GM23338 (cell line): ENCODE results near the gene NFX1. TPM values are rescaled to one million over a fixed set of nuclear protein-coding genes. Genes with fewer than 3 reads are reported as not detected.
"Not testable (repeated sequence)": the region's sequence is repeated elsewhere in the genome, so short reads cannot be mapped to it uniquely, and the experiment has no call there.

Experiments
- ATAC-seq: fragments of 200-7000 bp; cut with Tn5 transposase; 3 replicates; pipeline ENCODE4 v1.9.1; 2020
- DNase-seq: peaks from one replicate; pipeline ENCODE4 v3.0.0-alpha.2; 2015; ENCODE audit warnings: low spot score
- H2AFZ ChIP-seq: fragments of 200-600 bp; sonication (generic); 2 replicates; pipeline ENCODE4 v1.8.0; 2016; ENCODE audit warnings: antibody characterized with exemption, mild to moderate bottlenecking, moderate library complexity
- H3F3A ChIP-seq: fragments of 200-600 bp; sonication (generic); replicated peaks from 2 replicates; pipeline ENCODE4 v1.8.0; 2017; ENCODE audit warnings: antibody characterized with exemption, mixed run types, low read depth
- H3K27ac ChIP-seq: fragments of 200-600 bp; sonication (generic); 2 replicates; pipeline ENCODE4 v1.6.1; 2016; ENCODE audit warnings: low read depth
- H3K27me3 ChIP-seq: fragments of 200-600 bp; sonication (generic); 2 replicates; pipeline ENCODE4 v1.8.0; 2016; ENCODE audit warnings: mild to moderate bottlenecking, mixed run types, moderate library complexity; ENCODE audit not compliant: insufficient read depth
- H3K36me3 ChIP-seq: fragments of 200-600 bp; sonication (generic); 2 replicates; pipeline ENCODE4 v1.8.0; 2016; ENCODE audit warnings: mild to moderate bottlenecking; ENCODE audit not compliant: insufficient read depth
- H3K4me1 ChIP-seq: fragments of 200-600 bp; sonication (generic); 2 replicates; pipeline ENCODE4 v1.8.0; 2016; ENCODE audit warnings: mild to moderate bottlenecking, moderate library complexity; ENCODE audit not compliant: insufficient read depth
- H3K4me2 ChIP-seq: fragments of 200-600 bp; sonication (generic); 2 replicates; pipeline ENCODE4 v1.7.1; 2017; ENCODE audit warnings: mixed run types
- H3K4me3 ChIP-seq: fragments of 200-600 bp; sonication (generic); 2 replicates; pipeline ENCODE4 v1.6.1; 2016; ENCODE audit warnings: mixed run types
- H3K79me2 ChIP-seq: fragments of 200-600 bp; sonication (generic); replicated peaks from 2 replicates; pipeline ENCODE4 v1.8.0; 2017; ENCODE audit warnings: mild to moderate bottlenecking; ENCODE audit not compliant: insufficient read depth
- H3K9me2 ChIP-seq: fragments of 200-600 bp; sonication (generic); 2 replicates; pipeline ENCODE4 v1.8.0; 2017; ENCODE audit not compliant: insufficient read depth
- H4K20me1 ChIP-seq: fragments of 200-600 bp; sonication (generic); replicated peaks from 2 replicates; pipeline ENCODE4 v1.8.0; 2017; ENCODE audit warnings: mild to moderate bottlenecking; ENCODE audit not compliant: insufficient read depth
- H3K27ac Mint-ChIP-seq: 2 replicates; pipeline ENCODE4 v1.8.0; 2020; ENCODE audit warnings: inconsistent platforms, mild to moderate bottlenecking, moderate library complexity, mixed read lengths
- H3K27me3 Mint-ChIP-seq: 3 replicates; pipeline ENCODE4 v1.8.0; 2022; ENCODE audit warnings: low read depth, mild to moderate bottlenecking, moderate library complexity, mixed read lengths, inconsistent platforms; ENCODE audit not compliant: insufficient read depth, poor library complexity
- H3K36me3 Mint-ChIP-seq: 3 replicates; pipeline ENCODE4 v1.8.0; 2021; ENCODE audit warnings: low read depth, mild to moderate bottlenecking, inconsistent platforms, moderate library complexity, mixed read lengths
- H3K4me1 Mint-ChIP-seq: 3 replicates; pipeline ENCODE4 v1.8.0; 2020; ENCODE audit warnings: mild to moderate bottlenecking, inconsistent platforms, mixed read lengths
- H3K4me3 Mint-ChIP-seq: 3 replicates; pipeline ENCODE4 v1.8.0; 2021; ENCODE audit warnings: moderate library complexity, mild to moderate bottlenecking, inconsistent platforms, mixed read lengths
- H3K9me3 Mint-ChIP-seq: 3 replicates; pipeline ENCODE4 v1.8.0; 2020; ENCODE audit warnings: moderate library complexity, mild to moderate bottlenecking, inconsistent platforms, mixed read lengths
- EZH2 ChIP-seq: fragments of 200-600 bp; sonication (generic); IDR thresholded peaks from one replicate; pipeline ENCODE4 v1.8.0; 2017; ENCODE audit warnings: antibody characterized with exemption, mild to moderate bottlenecking, low read depth; ENCODE audit not compliant: unreplicated experiment
- JUNB ChIP-seq: IDR thresholded peaks from one replicate; pipeline ENCODE4 v1.6.1; 2016; ENCODE audit warnings: antibody characterized with exemption; ENCODE audit not compliant: unreplicated experiment
- NANOG ChIP-seq: IDR thresholded peaks from 2 replicates; pipeline ENCODE4 v1.6.1; 2016; ENCODE audit warnings: antibody characterized with exemption, borderline replicate concordance
- POLR2AphosphoS5 ChIP-seq: IDR thresholded peaks from 2 replicates; pipeline ENCODE4 v1.6.1; 2016; ENCODE audit warnings: antibody characterized with exemption, low read depth
- STAT1 ChIP-seq: IDR thresholded peaks from one replicate; pipeline ENCODE4 v1.6.1; 2016; ENCODE audit warnings: antibody characterized with exemption; ENCODE audit not compliant: unreplicated experiment
- ZNF114 ChIP-seq: fragments of 250-450 bp; sonication (Bioruptor Pico); IDR thresholded peaks from 2 replicates; pipeline ENCODE4 v1.5.0; 2020; ENCODE audit warnings: mild to moderate bottlenecking, moderate library complexity
- polyA plus RNA-seq: library from polyadenylated mRNA; unstranded; fragments of >200 nt; fragmentation: Nextera tagmentation; extraction: Ambion mirVana; gene quantifications from 2 replicates; pipeline ENCODE4 v1.2.1, GENCODE V29; 2016
- total RNA-seq: library from RNA; depleted of rRNA; stranded (reverse); fragments of >200 nt; shearing (Covaris generic); gene quantifications from 2 replicates; pipeline ENCODE4 v1.2.3, GENCODE V29; 2014
- TF ChIP-seq, protein P1 (sequence below), 2 experiments: fragments of 200-600 bp in 1 of 2; sonication (generic) in 1 of 2; conservative IDR thresholded peaks; 2 replicates each; pipeline versions ENCODE4 v1.5.1 to v1.6.1; 2016 to 2017; ENCODE audit warnings: antibody characterized with exemption in 2 of 2, low read depth in 2 of 2, mild to moderate bottlenecking in 2 of 2, moderate library complexity in 1 of 2
- TF ChIP-seq, protein P2 (sequence below): fragments of 250-450 bp; sonication (Bioruptor Pico); IDR thresholded peaks from 2 replicates; pipeline ENCODE4 v1.5.0; 2020; ENCODE audit warnings: mild to moderate bottlenecking, moderate library complexity

The NFX1 gene
- total and polyA plus RNA-seq, 2 experiments from 2014 or later = 13.9 to 26.1 TPM

DNA sequence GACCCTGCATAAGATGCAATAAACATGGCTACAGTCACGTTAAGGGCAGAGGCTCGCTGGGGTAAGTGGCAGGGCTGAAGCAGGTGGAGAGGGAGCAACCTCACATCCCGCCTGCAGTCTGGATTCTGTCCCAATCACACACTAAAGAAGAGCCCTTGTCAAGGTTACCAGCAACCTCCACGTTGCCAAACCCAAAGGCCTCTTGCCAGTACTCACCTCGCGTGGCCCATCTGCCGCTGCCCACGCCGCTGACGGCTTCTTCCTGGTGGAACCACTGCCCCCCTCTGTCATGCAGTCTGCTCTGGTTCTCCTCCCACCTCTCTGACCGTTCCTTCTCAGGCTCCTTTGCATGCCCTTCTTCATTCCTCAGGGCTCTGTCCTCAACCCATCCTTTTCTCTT lies 103.3 kb downstream of the NFX1 start (continued):
- TF ChIP-seq, protein P1, sequence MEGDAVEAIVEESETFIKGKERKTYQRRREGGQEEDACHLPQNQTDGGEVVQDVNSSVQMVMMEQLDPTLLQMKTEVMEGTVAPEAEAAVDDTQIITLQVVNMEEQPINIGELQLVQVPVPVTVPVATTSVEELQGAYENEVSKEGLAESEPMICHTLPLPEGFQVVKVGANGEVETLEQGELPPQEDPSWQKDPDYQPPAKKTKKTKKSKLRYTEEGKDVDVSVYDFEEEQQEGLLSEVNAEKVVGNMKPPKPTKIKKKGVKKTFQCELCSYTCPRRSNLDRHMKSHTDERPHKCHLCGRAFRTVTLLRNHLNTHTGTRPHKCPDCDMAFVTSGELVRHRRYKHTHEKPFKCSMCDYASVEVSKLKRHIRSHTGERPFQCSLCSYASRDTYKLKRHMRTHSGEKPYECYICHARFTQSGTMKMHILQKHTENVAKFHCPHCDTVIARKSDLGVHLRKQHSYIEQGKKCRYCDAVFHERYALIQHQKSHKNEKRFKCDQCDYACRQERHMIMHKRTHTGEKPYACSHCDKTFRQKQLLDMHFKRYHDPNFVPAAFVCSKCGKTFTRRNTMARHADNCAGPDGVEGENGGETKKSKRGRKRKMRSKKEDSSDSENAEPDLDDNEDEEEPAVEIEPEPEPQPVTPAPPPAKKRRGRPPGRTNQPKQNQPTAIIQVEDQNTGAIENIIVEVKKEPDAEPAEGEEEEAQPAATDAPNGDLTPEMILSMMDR (conservative IDR thresholded peaks at IDR 0.05; ENCODE audit: low read depth in 2 of 2) = no peak
- no peak for TF ChIP-seq STAT1
- TF ChIP-seq ZNF114 = no peak
- no peak for TF ChIP-seq POLR2AphosphoS5
- no peak for TF ChIP-seq JUNB
- TF ChIP-seq, protein P2, sequence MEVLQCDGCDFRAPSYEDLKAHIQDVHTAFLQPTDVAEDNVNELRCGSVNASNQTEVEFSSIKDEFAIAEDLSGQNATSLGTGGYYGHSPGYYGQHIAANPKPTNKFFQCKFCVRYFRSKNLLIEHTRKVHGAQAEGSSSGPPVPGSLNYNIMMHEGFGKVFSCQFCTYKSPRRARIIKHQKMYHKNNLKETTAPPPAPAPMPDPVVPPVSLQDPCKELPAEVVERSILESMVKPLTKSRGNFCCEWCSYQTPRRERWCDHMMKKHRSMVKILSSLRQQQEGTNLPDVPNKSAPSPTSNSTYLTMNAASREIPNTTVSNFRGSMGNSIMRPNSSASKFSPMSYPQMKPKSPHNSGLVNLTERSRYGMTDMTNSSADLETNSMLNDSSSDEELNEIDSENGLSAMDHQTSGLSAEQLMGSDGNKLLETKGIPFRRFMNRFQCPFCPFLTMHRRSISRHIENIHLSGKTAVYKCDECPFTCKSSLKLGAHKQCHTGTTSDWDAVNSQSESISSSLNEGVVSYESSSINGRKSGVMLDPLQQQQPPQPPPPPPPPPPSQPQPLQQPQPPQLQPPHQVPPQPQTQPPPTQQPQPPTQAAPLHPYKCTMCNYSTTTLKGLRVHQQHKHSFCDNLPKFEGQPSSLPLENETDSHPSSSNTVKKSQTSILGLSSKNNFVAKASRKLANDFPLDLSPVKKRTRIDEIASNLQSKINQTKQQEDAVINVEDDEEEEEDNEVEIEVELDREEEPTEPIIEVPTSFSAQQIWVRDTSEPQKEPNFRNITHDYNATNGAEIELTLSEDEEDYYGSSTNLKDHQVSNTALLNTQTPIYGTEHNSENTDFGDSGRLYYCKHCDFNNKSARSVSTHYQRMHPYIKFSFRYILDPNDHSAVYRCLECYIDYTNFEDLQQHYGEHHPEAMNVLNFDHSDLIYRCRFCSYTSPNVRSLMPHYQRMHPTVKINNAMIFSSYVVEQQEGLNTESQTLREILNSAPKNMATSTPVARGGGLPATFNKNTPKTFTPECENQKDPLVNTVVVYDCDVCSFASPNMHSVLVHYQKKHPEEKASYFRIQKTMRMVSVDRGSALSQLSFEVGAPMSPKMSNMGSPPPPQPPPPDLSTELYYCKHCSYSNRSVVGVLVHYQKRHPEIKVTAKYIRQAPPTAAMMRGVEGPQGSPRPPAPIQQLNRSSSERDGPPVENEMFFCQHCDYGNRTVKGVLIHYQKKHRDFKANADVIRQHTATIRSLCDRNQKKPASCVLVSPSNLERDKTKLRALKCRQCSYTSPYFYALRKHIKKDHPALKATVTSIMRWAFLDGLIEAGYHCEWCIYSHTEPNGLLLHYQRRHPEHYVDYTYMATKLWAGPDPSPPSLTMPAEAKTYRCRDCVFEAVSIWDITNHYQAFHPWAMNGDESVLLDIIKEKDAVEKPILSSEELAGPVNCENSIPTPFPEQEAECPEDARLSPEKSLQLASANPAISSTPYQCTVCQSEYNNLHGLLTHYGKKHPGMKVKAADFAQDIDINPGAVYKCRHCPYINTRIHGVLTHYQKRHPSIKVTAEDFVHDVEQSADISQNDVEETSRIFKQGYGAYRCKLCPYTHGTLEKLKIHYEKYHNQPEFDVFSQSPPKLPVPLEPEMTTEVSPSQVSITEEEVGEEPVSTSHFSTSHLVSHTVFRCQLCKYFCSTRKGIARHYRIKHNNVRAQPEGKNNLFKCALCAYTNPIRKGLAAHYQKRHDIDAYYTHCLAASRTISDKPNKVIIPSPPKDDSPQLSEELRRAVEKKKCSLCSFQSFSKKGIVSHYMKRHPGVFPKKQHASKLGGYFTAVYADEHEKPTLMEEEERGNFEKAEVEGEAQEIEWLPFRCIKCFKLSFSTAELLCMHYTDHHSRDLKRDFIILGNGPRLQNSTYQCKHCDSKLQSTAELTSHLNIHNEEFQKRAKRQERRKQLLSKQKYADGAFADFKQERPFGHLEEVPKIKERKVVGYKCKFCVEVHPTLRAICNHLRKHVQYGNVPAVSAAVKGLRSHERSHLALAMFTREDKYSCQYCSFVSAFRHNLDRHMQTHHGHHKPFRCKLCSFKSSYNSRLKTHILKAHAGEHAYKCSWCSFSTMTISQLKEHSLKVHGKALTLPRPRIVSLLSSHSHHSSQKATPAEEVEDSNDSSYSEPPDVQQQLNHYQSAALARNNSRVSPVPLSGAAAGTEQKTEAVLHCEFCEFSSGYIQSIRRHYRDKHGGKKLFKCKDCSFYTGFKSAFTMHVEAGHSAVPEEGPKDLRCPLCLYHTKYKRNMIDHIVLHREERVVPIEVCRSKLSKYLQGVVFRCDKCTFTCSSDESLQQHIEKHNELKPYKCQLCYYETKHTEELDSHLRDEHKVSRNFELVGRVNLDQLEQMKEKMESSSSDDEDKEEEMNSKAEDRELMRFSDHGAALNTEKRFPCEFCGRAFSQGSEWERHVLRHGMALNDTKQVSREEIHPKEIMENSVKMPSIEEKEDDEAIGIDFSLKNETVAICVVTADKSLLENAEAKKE (CRISPR knock-in tag) = no peak
- no peak for TF ChIP-seq NANOG
- TF ChIP-seq EZH2 = no peak

DNA sequence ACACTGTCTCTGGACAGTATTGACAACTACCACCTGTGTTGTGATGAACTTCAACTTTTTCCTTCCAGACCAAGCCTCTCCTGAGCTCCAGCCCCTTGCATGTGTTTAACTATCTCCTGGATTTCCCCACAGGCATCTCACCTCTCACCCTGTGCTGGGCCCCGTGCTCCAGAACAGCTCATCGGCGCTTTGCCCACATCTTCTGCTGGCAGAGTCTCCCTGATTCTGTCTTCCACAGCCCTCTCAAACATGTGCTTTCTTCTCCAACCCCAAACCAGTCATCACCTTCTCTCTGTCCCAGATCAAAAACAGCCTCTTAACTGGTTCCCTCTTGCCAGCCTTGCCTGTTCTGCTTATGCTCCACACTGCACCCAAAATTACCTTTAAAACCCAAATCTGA lies 103.7 kb downstream of the NFX1 start:
- not testable (repeated sequence) for ATAC-seq, H3K36me3 ChIP-seq, H3K36me3 Mint-ChIP-seq, H3F3A ChIP-seq, H3K4me3 ChIP-seq, H3K27ac ChIP-seq, H3K79me2 ChIP-seq, H3K9me3 Mint-ChIP-seq, H3K4me3 Mint-ChIP-seq, H3K4me2 ChIP-seq, DNase-seq, H4K20me1 ChIP-seq, H2AFZ ChIP-seq, H3K9me2 ChIP-seq, H3K4me1 ChIP-seq, H3K27me3 Mint-ChIP-seq, H3K27ac Mint-ChIP-seq, H3K27me3 ChIP-seq
- H3K4me1 Mint-ChIP-seq = peaks cover 16% of the 10 kb centered on the region

DNA sequence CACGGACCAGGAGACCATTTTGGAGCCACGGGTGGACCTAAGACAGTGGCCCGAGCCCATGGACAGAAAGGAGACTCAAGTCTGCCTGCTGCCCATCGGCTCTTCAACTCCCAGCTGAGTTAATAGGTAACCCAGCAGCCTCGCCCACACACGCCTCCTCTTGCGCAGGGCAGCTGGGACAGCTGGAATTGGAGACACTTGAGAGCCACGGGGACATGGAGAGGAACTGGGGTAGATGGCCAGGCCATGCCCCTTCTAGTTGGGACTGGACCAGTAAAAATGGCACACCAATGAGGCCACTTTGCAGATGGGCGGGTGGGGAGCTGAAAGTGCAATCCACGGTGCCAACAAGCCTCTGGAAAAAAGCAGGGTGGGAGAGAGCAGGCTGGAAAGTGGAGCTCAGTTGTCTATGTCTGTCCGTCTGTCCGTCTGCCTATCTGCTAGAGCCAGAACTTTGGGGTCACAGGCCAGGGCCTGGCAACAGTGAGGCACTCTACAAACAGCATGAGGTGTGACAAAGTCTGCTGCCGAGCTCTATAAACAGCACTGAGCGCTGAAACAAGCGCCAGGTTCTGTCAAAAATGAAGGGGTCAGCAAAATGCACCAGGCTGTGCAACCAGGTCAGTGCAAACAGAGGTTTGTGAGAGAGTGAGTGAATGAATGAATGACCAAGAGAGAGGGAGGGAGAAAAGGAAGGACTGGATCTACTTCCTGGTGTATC lies 105.0 kb downstream of the NFX1 start:
- H3K4me3 ChIP-seq, ATAC-seq, H3K4me1 ChIP-seq, H3K9me2 ChIP-seq, H3K27ac ChIP-seq, H3K27me3 Mint-ChIP-seq, H3K4me2 ChIP-seq, H3K27me3 ChIP-seq, H3F3A ChIP-seq, H3K4me3 Mint-ChIP-seq, H3K36me3 ChIP-seq, H3K79me2 ChIP-seq, H2AFZ ChIP-seq, DNase-seq, H4K20me1 ChIP-seq, H3K36me3 Mint-ChIP-seq, H3K27ac Mint-ChIP-seq, H3K9me3 Mint-ChIP-seq: not testable (repeated sequence)
- peaks cover 15% of the 10 kb centered on the region for H3K4me1 Mint-ChIP-seq

DNA sequence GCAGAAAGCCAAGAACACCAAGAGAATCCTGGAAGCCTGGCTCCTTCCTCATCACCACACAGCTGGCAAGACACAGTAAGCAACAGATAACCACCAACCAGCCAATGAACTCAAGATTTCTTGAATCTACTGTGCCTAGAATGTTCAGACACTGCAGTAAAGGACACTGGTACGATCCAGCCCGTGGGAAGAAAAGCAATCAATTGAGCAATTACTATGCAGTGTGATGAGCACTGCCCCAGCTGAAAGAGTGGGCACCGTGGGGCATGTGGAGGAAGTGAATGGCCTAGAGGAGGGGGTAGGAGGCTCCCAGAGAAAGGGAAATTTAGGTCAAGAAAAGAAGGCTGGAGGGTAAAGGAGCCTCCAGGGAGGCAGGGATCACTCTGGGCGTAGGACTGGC lies 107.5 kb downstream of the NFX1 start:
- not testable (repeated sequence) for DNase-seq, H3K27ac ChIP-seq, H3F3A ChIP-seq, H4K20me1 ChIP-seq, H2AFZ ChIP-seq, H3K4me1 ChIP-seq, H3K4me1 Mint-ChIP-seq, H3K27ac Mint-ChIP-seq, H3K27me3 Mint-ChIP-seq, H3K4me3 ChIP-seq, H3K36me3 Mint-ChIP-seq, H3K4me3 Mint-ChIP-seq, H3K4me2 ChIP-seq, H3K9me2 ChIP-seq, H3K36me3 ChIP-seq, H3K79me2 ChIP-seq, H3K9me3 Mint-ChIP-seq, H3K27me3 ChIP-seq, ATAC-seq
